WTC11 (cell line): ENCODE measurements around the gene ASTN2.

ENCODE experiments used
- CTCF ChIP-seq: fragments of 200-600 bp; IDR thresholded peaks from 2 replicates; pipeline ENCODE4 v1.8.0; 2022; ENCODE audit warnings: antibody characterized with exemption
- ESRRA ChIP-seq: sonication (generic); formaldehyde crosslinking; IDR thresholded peaks from 2 replicates; pipeline ENCODE4 v1.8.1; 2022; ENCODE audit warnings: mild to moderate bottlenecking, missing genetic modification reagents, borderline replicate concordance
- HMGXB4 ChIP-seq: sonication (generic); formaldehyde crosslinking; IDR thresholded peaks from 2 replicates; pipeline ENCODE4 v1.8.1; 2023; ENCODE audit warnings: mild to moderate bottlenecking, moderate library complexity, missing genetic modification reagents
- NFYB ChIP-seq: sonication (generic); formaldehyde crosslinking; conservative IDR thresholded peaks from 2 replicates; pipeline ENCODE4 v1.8.0; 2022; ENCODE audit warnings: low read depth, missing genetic modification reagents
- NR1H2 ChIP-seq: sonication (generic); formaldehyde crosslinking; IDR thresholded peaks from 2 replicates; pipeline ENCODE4 v1.9.0; 2021; ENCODE audit warnings: mild to moderate bottlenecking, moderate library complexity, missing genetic modification reagents
- ZBTB43 ChIP-seq: sonication (generic); formaldehyde crosslinking; IDR thresholded peaks from 2 replicates; pipeline ENCODE4 v1.8.1; 2023; ENCODE audit warnings: mild to moderate bottlenecking, missing genetic modification reagents
- ZNF138 ChIP-seq: sonication (generic); formaldehyde crosslinking; conservative IDR thresholded peaks from 2 replicates; pipeline ENCODE4 v1.8.1; 2022; ENCODE audit warnings: mild to moderate bottlenecking, moderate library complexity, missing genetic modification reagents

GRCh38 chr9:116524778-116525470 lies 889.9 kb downstream of the ASTN2 start:
- TF ChIP-seq CTCF (no peak), ESRRA (no peak), HMGXB4 (CRISPR knock-in tag) (no peak), NFYB (no peak), ZNF138 (no peak), ZBTB43 (CRISPR knock-in tag) (no peak), NR1H2 (CRISPR knock-in tag) (no peak)
